T-helper 2 cell treated with Interferon-gamma antibody and Interleukin-4, amounts not matched to agents 100 ng/mL and 5 ng/mL, for 36 hours (primary cell): ENCODE results near the gene BANF1. TPM values are rescaled to one million over a fixed set of nuclear protein-coding genes. Genes with fewer than 3 reads are reported as not detected.

Experiments
- intact Hi-C: fragments of 100-400 bp; cut with micrococcal nuclease; formaldehyde crosslinking; loops from one replicate; pipeline ENCODE4 v1.15.1; 2023
- total RNA-seq: library from RNA; stranded (reverse); gene quantifications from 2 replicates; pipeline ENCODE4 v1.2.3, GENCODE V29; 2022

Gene BANF1
- total RNA-seq: 258 and 269 TPM in 2 replicates

GRCh38 chr11:66001942-66002647 is at the start of gene BANF1, which contains the start of gene EIF1AD:
TSS of gene BANF1 (plus strand) at chr11:66002503. CDS start at chr11:66003251, 748 bp downstream.
TSS of gene EIF1AD (minus strand) at chr11:66002157. CDS start at chr11:66000389, 1,768 bp downstream.
- intact Hi-C loops: loop anchor here (1.0 to 2.0 kb wide), 6 partner anchors 41 to 387 kb away; partner anchors contain the start of genes KAT5, MAP3K11, PCNX3 and RNASEH2C

- intact Hi-C loops: no loop called here
Measured at GRCh38 chr11:65953471-65953870, 48.8 kb upstream of the BANF1 start.

- intact Hi-C loops: no loop called here
Measured at GRCh38 chr11:65954771-65955170, 47.5 kb upstream of the BANF1 start.

GRCh38 chr11:65958291-65958690 is 44.0 kb upstream of the BANF1 start:
- intact Hi-C loops: no loop called here

- intact Hi-C loops: no loop called here
Measured at GRCh38 chr11:65958774-65959420, 43.4 kb upstream of the BANF1 start.

GRCh38 chr11:65960824-65961266 is 41.5 kb upstream of the BANF1 start:
- intact Hi-C loops: loop anchor here (1.0 kb wide), 5 partner anchors 33 to 101 kb away; partner anchors contain the start of genes BANF1, C11orf68, CCDC85B and DRAP1

GRCh38 chr11:65961267-65962140 is 40.8 kb upstream of the BANF1 start, which contains the start of gene SART1:
TSS of gene SART1 (plus strand) at chr11:65961734. CDS start at chr11:65961781, 47 bp downstream.
- intact Hi-C loops: loop anchor here (1.0 kb wide), 5 partner anchors 33 to 101 kb away; partner anchors contain the start of genes BANF1, C11orf68, CCDC85B and DRAP1

GRCh38 chr11:65962141-65962564 is 40.1 kb upstream of the BANF1 start:
- intact Hi-C loops: no loop called here

- intact Hi-C loops: no loop called here
Measured at GRCh38 chr11:65964906-65965305, 37.4 kb upstream of the BANF1 start.

- intact Hi-C loops: no loop called here
Measured at GRCh38 chr11:65965986-65966762, 36.1 kb upstream of the BANF1 start.

GRCh38 chr11:65967329-65967934 is 34.9 kb upstream of the BANF1 start:
- intact Hi-C loops: no loop called here

GRCh38 chr11:65968600-65969482 is 33.5 kb upstream of the BANF1 start:
- intact Hi-C loops: no loop called here

- intact Hi-C loops: no loop called here
Measured at GRCh38 chr11:65972116-65972515, 30.2 kb upstream of the BANF1 start.

GRCh38 chr11:65973439-65974110 is 28.7 kb upstream of the BANF1 start:
- intact Hi-C loops: no loop called here

- intact Hi-C loops: no loop called here
Measured at GRCh38 chr11:65975771-65976170, 26.5 kb upstream of the BANF1 start.

- intact Hi-C loops: no loop called here
Measured at GRCh38 chr11:65976216-65977176, 25.8 kb upstream of the BANF1 start.
